HL-60 (cell line): ENCODE results near the gene MKLN1.

ENCODE experiments used
- DNase-seq, 2 experiments: peaks; one replicate each; pipeline ENCODE4 v3.0.0-alpha.2; 2010 to 2020; ENCODE audit warnings: low read depth in 1 of 2, low spot score in 1 of 2
- H3K27ac ChIP-seq: fragments of 250-450 bp; sonication (Bioruptor Pico); replicated peaks from 2 replicates; pipeline ENCODE4 v1.5.1; 2020; ENCODE audit warnings: mild to moderate bottlenecking, moderate library complexity
- H3K27me3 ChIP-seq: fragments of 250-450 bp; sonication (Bioruptor Pico); 2 replicates; pipeline ENCODE4 v1.5.1; 2021; ENCODE audit warnings: mild to moderate bottlenecking, moderate library complexity; ENCODE audit not compliant: insufficient read depth, poor library complexity, severe bottlenecking
- H3K4me3 ChIP-seq: replicated peaks from 2 replicates; pipeline ENCODE4 v1.5.1; 2011; ENCODE audit warnings: mild to moderate bottlenecking, control low read depth, low read length; ENCODE audit not compliant: insufficient read depth
- GABPA ChIP-seq: IDR thresholded peaks from 2 replicates; pipeline ENCODE4 v1.6.1; 2012; ENCODE audit warnings: low read depth
- POLR2AphosphoS5 ChIP-seq: IDR thresholded peaks from 2 replicates; pipeline ENCODE4 v1.6.1; 2012; ENCODE audit warnings: low read depth
- SPI1 ChIP-seq: IDR thresholded peaks from 2 replicates; pipeline ENCODE4 v1.6.1; 2012; ENCODE audit warnings: low read depth, mild to moderate bottlenecking, borderline replicate concordance
- TF ChIP-seq, protein P1 (sequence below): IDR thresholded peaks from one replicate; pipeline ENCODE4 v1.5.1; 2011; ENCODE audit warnings: low read length, control low read depth, inconsistent platforms; ENCODE audit not compliant: insufficient read depth
- TF ChIP-seq, protein P2 (sequence below): IDR thresholded peaks from 2 replicates; pipeline ENCODE4 v1.6.1; 2012; ENCODE audit warnings: low read depth; ENCODE audit not compliant: insufficient replicate concordance

The MKLN1 gene

GRCh38 chr7:131307627-131308026 lies 20.0 kb upstream of the MKLN1 start:
- DNase-seq = no peak
- TF ChIP-seq SPI1 = no peak
- no peak for TF ChIP-seq GABPA
- TF ChIP-seq, protein P1, sequence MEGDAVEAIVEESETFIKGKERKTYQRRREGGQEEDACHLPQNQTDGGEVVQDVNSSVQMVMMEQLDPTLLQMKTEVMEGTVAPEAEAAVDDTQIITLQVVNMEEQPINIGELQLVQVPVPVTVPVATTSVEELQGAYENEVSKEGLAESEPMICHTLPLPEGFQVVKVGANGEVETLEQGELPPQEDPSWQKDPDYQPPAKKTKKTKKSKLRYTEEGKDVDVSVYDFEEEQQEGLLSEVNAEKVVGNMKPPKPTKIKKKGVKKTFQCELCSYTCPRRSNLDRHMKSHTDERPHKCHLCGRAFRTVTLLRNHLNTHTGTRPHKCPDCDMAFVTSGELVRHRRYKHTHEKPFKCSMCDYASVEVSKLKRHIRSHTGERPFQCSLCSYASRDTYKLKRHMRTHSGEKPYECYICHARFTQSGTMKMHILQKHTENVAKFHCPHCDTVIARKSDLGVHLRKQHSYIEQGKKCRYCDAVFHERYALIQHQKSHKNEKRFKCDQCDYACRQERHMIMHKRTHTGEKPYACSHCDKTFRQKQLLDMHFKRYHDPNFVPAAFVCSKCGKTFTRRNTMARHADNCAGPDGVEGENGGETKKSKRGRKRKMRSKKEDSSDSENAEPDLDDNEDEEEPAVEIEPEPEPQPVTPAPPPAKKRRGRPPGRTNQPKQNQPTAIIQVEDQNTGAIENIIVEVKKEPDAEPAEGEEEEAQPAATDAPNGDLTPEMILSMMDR = no peak
- TF ChIP-seq, protein P2, sequence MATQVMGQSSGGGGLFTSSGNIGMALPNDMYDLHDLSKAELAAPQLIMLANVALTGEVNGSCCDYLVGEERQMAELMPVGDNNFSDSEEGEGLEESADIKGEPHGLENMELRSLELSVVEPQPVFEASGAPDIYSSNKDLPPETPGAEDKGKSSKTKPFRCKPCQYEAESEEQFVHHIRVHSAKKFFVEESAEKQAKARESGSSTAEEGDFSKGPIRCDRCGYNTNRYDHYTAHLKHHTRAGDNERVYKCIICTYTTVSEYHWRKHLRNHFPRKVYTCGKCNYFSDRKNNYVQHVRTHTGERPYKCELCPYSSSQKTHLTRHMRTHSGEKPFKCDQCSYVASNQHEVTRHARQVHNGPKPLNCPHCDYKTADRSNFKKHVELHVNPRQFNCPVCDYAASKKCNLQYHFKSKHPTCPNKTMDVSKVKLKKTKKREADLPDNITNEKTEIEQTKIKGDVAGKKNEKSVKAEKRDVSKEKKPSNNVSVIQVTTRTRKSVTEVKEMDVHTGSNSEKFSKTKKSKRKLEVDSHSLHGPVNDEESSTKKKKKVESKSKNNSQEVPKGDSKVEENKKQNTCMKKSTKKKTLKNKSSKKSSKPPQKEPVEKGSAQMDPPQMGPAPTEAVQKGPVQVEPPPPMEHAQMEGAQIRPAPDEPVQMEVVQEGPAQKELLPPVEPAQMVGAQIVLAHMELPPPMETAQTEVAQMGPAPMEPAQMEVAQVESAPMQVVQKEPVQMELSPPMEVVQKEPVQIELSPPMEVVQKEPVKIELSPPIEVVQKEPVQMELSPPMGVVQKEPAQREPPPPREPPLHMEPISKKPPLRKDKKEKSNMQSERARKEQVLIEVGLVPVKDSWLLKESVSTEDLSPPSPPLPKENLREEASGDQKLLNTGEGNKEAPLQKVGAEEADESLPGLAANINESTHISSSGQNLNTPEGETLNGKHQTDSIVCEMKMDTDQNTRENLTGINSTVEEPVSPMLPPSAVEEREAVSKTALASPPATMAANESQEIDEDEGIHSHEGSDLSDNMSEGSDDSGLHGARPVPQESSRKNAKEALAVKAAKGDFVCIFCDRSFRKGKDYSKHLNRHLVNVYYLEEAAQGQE = no peak
- no peak for TF ChIP-seq POLR2AphosphoS5
- Histone ChIP-seq H3K27me3 (no peaks in the 10 kb centered on the region), H3K27ac (no peak overlapping the region), H3K4me3 (no peak overlapping the region)

- Histone ChIP-seq H3K4me3 (no peak overlapping the region), H3K27ac (no peak overlapping the region), H3K27me3 (no peaks in the 10 kb centered on the region)
- no peak for DNase-seq
- TF ChIP-seq GABPA (no peak), POLR2AphosphoS5 (no peak), SPI1 (no peak)
- TF ChIP-seq, protein P2 = no peak
- TF ChIP-seq, protein P1 = no peak
These were observed 14.8 kb upstream of the MKLN1 start for GRCh38 chr7:131312838-131313237.

DNA sequence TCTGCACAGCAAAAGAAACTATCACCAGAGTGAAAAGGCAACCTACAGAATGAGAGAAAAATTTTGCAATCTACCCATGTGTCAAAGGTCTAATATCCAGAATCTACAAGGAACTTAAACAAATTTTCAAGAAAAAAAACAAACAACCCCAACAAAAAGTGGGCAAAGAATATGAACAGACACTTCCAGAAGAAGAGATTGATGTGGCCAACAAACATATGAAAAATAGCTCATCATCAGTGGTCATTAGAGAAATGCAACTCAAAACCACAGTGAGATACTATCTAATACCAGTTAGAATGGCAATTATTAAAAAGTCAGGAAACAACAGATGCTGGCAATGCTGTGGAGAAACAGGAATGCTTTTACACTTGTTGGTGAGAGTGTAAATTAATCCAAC lies 7.1 kb upstream of the MKLN1 start:
- Histone ChIP-seq H3K27ac (no peak overlapping the region), H3K27me3 (no peaks in the 10 kb centered on the region), H3K4me3 (no peak overlapping the region)
- no peak for DNase-seq
- TF ChIP-seq SPI1 = no peak

DNA sequence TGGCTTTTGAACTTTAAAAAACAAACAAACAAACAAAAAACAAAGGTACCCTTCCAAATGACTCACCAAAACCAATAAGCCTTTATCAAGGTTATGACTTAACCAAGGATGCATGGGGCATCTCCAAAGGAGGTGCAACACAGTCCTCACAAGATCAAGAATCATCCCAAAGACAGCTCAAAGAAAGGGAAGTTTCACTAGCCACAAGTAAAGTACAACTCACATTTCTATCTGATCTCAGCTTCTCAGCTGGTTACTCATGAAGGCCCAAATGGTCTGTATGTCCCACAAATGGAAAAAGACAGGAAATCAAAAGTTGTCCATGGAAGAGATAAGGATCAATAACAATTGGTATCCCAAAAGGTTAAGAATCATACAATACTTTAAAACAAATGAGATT lies 6.0 kb upstream of the MKLN1 start:
- no peaks in the 10 kb centered on the region for H3K27me3 ChIP-seq
- no peak overlapping the region for H3K27ac ChIP-seq
- TF ChIP-seq POLR2AphosphoS5 = no peak
- no peak for TF ChIP-seq SPI1
- TF ChIP-seq, protein P2 = no peak
- TF ChIP-seq, protein P1 = no peak
- no peak for TF ChIP-seq GABPA
- H3K4me3 ChIP-seq = no peak overlapping the region
- DNase-seq = no peak
